SK-N-MC (cell line): ENCODE measurements around the gene PRKCQ.

Experiments used
- DNase-seq: peaks from one replicate; pipeline ENCODE4 v3.0.0-alpha.2; 2011; ENCODE audit warnings: low read depth, low spot score
- H3K27ac ChIP-seq: fragments of 200-600 bp; sonication (generic); 2 replicates; pipeline ENCODE4 v1.5.1; 2016; ENCODE audit warnings: mixed run types
- H3K36me3 ChIP-seq: fragments of 200-600 bp; sonication (generic); 2 replicates; pipeline ENCODE4 v1.6.1; 2017; ENCODE audit warnings: antibody characterized with exemption, low read length, mixed read lengths; ENCODE audit not compliant: insufficient read depth
- H3K4me3 ChIP-seq: fragments of 200-600 bp; sonication (generic); 2 replicates; pipeline ENCODE4 v1.5.1; 2016
- H3K9ac ChIP-seq: fragments of 200-600 bp; sonication (generic); 2 replicates; pipeline ENCODE4 v1.8.0; 2017; ENCODE audit warnings: mixed run types, mixed read lengths; ENCODE audit not compliant: insufficient read length
- H3K9me3 ChIP-seq: fragments of 200-600 bp; sonication (generic); 2 replicates; pipeline ENCODE4 v1.6.1; 2017; ENCODE audit warnings: low read depth, mild to moderate bottlenecking, antibody characterized with exemption, low read length, moderate library complexity, mixed read lengths
- EZH2 ChIP-seq: fragments of 200-600 bp; sonication (generic); IDR thresholded peaks from one replicate; pipeline ENCODE4 v1.6.1; 2017; ENCODE audit warnings: antibody characterized with exemption
- FOXP2 ChIP-seq: optimal IDR thresholded peaks from 2 replicates; pipeline ENCODE3; 2011; ENCODE audit warnings: mild to moderate bottlenecking, moderate library complexity; ENCODE audit not compliant: insufficient read depth; ENCODE audit errors: extremely low read length, control extremely low read depth
- POLR2AphosphoS5 ChIP-seq: IDR thresholded peaks from 2 replicates; pipeline ENCODE4 v1.6.1; 2012; ENCODE audit warnings: mild to moderate bottlenecking, low read depth, low read length, borderline replicate concordance

PRKCQ gene

DNA sequence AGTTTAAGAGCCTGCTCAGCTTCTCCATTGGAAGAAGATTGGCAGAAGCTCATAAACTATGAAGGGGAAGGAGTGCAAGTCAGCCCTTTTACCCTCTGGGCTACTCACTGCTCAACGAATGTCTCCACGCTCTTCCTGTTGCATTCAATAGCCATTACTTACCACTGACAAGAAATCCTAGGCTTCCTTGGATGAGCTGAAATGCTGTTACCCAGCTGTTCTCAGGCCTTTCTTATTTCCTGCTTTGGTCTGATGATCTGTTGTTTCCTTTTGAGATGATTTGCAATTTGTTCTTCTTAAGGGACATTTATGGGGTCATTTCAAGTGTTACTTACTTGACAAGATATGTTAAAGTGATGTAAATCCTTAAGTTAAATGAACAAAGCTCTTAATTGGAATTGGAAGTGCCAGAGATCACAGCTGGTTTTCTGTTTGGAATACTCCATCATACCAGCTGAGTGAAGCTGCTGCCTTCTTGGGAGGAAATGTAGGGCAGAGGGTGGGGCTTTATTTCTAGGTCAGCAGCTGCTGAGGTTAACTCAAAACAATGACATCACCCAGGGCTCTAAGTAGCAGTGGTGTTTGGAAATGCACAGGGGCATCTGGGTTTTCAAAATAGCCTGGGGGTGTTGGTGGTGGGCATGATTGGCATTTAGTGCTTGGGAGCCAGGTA, 170.0 kb downstream of the PRKCQ start:
- Histone ChIP-seq H3K4me3 (no peak overlapping the region), H3K9me3 (no peaks in the 10 kb centered on the region), H3K9ac (no peak overlapping the region), H3K36me3 (no peaks in the 10 kb centered on the region), H3K27ac (no peak overlapping the region)
- TF ChIP-seq FOXP2 (no peak), POLR2AphosphoS5 (no peak), EZH2 (no peak)
- DNase-seq = no peak

DNA sequence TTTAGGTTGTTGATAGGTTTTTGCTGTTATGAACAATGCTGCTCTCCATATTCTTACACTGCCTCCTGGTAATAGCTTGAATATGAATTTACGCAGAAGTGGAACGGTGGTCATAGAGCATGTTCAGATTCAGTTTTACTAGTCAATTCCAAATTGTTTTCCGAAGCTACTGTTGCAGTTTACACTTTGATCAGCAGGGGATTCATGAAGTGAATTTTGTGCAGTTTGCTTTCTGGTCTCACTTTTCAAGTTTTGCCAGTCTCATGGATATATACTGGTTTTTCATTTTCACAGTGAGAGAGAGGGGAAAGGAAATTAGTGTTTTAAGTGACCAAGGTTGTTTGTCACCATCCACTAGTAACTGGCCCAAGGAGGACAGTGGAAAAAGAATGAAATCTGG, 171.3 kb downstream of the PRKCQ start:
- no peak for DNase-seq
- H3K36me3 ChIP-seq = no peaks in the 10 kb centered on the region
- H3K9me3 ChIP-seq = no peaks in the 10 kb centered on the region
- H3K4me3 ChIP-seq = no peak overlapping the region
- H3K27ac ChIP-seq = no peak overlapping the region
- TF ChIP-seq POLR2AphosphoS5 = no peak
- no peak for TF ChIP-seq FOXP2
- H3K9ac ChIP-seq = no peak overlapping the region

DNA sequence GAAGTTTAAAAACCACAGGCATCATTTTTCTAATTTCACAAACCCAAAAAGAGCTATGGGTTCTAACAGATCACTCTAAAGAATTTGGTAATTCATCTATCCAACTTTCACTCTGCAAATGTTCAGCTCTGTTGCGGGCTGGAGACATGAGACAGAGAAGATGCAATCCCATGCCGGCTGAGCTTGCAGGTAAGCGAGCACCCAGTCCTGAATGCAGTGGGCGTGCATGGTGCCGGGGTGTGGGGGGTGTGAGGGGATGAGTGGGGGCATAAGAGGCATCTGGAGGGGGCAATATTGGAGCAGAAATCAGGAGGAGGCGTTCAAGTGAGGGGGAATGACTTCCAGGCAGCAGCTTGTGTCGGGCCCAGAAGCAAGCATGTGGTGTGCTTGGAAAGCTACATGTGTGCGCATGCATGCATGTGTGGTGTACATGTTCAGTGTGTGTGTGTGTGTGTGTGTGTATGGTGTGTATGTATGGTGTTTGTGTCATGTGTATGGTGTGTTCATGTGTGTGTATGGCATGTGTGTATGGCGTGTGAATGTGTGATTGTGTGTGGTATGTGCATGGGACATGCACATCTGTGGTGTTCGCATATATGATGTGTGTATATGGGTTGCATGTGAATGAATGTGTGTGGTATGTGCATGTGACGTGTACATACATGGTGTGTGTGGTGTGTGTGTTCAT, 172.9 kb downstream of the PRKCQ start:
- no peak for DNase-seq
- Histone ChIP-seq H3K4me3 (no peak overlapping the region), H3K9me3 (no peaks in the 10 kb centered on the region), H3K27ac (no peak overlapping the region), H3K36me3 (no peaks in the 10 kb centered on the region), H3K9ac (no peak overlapping the region)
- TF ChIP-seq FOXP2 = no peak
- TF ChIP-seq POLR2AphosphoS5 = no peak
- no peak for TF ChIP-seq EZH2

DNA sequence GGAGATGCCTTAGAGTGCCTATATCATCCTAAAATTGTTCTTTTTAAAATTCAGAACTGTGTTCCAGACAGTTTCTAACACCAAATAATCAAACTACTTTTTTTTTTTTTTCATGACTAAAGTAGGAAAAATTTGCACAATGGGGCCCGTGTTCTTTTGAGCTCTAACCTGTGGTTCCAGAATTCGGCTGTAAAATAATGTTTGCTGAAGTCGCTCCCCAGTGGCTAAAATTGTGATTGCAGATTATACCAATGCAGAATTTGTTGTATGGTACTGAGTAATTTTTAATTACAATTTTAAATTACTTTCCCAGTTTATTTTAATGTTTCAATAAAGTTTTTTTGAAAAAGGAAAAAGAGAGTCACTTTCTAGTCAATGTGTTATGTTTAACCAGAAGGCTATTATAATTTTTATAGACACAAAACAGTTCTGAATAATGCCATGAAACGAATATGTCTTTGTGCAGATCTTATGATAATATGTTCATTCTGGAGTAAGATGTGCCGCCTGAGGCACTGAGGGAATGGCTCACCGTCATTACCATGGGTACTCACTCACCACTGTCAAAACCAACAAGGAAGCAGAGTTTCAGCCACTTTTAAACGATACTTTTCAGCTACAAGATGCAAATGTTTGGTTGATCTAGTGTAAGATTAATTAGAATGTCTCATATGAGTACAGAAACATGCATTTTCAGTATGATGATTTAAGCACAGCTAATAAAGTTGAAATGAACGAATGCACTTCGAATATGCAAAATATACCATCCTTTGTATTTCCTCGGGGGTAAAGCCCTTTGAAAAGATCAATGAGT, 173.6 kb downstream of the PRKCQ start:
- H3K27ac ChIP-seq = no peak overlapping the region
- DNase-seq = no peak
- TF ChIP-seq FOXP2 (no peak), POLR2AphosphoS5 (no peak), EZH2 (no peak)
- H3K9ac ChIP-seq = no peak overlapping the region
- H3K36me3 ChIP-seq = no peaks in the 10 kb centered on the region
- H3K9me3 ChIP-seq = no peaks in the 10 kb centered on the region
- no peak overlapping the region for H3K4me3 ChIP-seq

DNA sequence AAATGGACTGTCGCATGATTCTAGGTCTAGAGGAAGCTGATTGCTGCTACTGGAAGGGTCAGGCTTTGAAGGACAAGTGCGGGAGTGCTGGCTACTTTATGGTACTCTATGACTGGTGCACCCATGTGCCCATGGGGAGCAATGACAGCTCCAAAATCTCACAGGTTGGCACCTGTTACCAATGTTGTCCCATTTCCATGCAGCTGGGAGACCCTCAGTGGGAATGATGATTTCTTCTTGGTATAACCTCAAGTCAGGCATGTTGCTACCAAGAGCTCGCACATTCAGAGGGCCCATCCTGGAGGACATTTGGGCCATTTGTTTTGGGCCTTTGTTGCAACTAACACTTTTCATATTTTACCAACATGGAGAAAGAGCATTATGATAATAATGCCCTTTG, 174.4 kb downstream of the PRKCQ start:
- Histone ChIP-seq H3K27ac (no peak overlapping the region), H3K9ac (no peak overlapping the region), H3K9me3 (no peaks in the 10 kb centered on the region), H3K4me3 (no peak overlapping the region), H3K36me3 (no peaks in the 10 kb centered on the region)
- TF ChIP-seq POLR2AphosphoS5 (no peak), FOXP2 (no peak), EZH2 (no peak)
- DNase-seq = no peak

DNA sequence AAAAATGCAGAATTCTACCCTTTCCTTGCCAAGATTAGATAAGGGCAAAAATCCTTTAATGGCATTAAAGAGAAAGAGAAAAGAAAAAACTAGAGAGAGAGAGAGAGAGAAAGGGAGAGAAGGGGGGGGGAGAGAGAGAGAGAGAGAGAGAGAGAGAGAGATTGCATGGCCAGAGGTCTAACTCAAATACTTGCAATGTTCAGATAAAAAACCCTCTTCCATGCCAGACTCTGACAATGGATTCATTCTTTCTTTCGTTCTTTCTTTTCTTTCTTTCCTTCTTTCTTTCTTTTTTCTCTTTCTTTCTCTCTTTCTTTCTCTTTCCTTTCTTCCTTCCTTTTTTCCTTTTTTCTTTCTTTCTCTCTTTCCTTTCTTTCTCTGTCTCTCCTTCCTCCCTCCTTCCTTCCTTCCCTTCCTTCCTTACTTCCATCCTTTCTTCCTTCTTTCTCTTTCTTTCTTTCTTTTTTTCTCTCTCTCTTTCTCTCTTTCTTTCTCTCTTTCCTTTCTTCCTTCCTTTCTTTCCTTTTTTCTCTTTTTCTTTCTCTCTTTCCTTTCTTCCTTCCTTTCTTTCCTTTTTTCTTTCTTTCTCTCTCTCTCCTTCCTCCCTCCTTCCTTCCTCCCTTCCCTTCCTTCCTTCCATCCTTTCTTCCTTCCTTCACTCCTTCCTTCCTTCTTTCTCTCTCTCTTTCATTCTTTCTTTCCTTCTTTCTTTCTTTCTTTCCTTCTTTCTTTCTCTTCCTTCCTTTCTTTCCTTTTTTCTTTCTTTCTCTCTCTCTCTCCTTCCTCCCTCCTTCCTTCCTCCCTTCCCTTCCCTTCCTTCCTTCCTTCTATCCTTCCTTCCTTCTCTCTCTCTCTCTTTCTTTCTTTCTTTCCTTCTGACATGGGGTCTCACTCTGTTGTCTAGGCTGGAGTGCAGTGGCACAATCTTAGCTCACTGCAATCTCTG, 175.7 kb downstream of the PRKCQ start:
- Histone ChIP-seq H3K9me3 (no peaks in the 10 kb centered on the region), H3K36me3 (no peaks in the 10 kb centered on the region), H3K9ac (no peak overlapping the region), H3K4me3 (no peak overlapping the region), H3K27ac (no peak overlapping the region)
- DNase-seq = no peak
- no peak for TF ChIP-seq POLR2AphosphoS5
- no peak for TF ChIP-seq EZH2
- TF ChIP-seq FOXP2 = no peak

DNA sequence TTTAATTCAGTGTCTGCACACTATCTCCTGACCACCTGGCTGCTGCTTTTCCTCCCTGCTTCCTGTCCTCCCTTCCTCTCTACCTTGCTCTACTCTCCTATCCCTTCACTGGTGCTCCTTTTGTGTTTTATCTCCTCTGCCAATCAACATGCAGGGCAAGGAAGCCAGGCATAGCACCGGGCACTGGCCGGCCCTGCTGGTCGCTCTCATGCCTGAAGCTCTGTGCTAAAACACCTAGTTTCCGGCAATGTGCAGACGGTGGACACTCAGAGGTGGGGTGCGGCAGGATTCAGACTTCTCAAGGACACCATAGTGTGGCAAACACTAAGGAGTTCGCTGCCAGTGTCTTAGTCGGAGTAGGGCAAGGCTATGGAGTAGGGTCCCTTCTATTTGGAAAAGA, 177.1 kb downstream of the PRKCQ start:
- Histone ChIP-seq H3K4me3 (no peak overlapping the region), H3K9ac (no peak overlapping the region), H3K27ac (no peak overlapping the region), H3K9me3 (no peaks in the 10 kb centered on the region), H3K36me3 (no peaks in the 10 kb centered on the region)
- no peak for DNase-seq
- TF ChIP-seq EZH2 (no peak), POLR2AphosphoS5 (no peak), FOXP2 (no peak)
